Ovary (tissue), 3 donors: ENCODE measurements around the gene L2HGDH.

Source experiments
- CTCF ChIP-seq, 3 donors: fragments of 450-650 bp in 2 of 3; fragments of 200-600 bp in 1 of 3; IDR thresholded peaks; one replicate each; pipeline versions ENCODE4 v1.5.1 to v1.8.0; 2016 to 2022; ENCODE audit warnings: antibody characterized with exemption in 3 of 3, mild to moderate bottlenecking in 1 of 3
- EP300 ChIP-seq: sonication (generic); formaldehyde crosslinking; IDR thresholded peaks from one replicate; pipeline ENCODE4 v1.6.1; 2017; ENCODE audit warnings: antibody characterized with exemption
- donor health status: DM: no; HTN: no; CAD: no.

- TF ChIP-seq EP300 (no peak), CTCF (IDR thresholded peaks at IDR 0.05) (no peak)
Measured at GRCh38 chr14:50320283-50320682, 8.3 kb upstream of the L2HGDH start.
